Measurements from ENCODE around the gene INF2.
"Not testable (repeated sequence)": the region's sequence is repeated elsewhere in the genome, so short reads cannot be mapped to it uniquely, and the experiment has no call there.

Gene INF2

GRCh38 chr14:104656014-104656714 is 33.3 kb upstream of the INF2 start:
- in situ Hi-C loops (cut with MboI; ENCODE audit: low sequenced_read_pairs), result no loop called here

DNA sequence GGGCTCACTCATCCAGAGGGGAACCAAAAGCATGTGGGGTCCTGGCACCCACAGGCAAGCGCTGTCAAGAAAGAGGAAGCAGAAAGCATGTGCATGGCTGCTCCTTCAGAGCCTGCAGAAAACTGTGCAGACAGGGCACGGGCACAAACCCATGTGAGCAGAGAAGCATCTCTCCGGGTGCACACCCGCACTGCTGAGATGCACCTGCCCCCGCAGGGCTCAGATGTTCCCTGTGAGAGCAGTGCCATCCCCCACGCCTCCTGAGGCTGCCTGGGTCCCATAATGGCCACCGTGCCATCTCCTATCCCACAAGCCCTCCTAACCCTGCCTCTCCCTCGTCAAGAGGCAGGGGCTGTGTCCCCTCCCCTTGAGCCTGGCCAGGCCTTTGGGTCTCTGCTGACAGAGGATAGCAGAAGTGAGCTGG is 32.3 kb upstream of the INF2 start:
- in situ Hi-C loops (cut with MboI; ENCODE audit: low sequenced_read_pairs), result no loop called here

DNA sequence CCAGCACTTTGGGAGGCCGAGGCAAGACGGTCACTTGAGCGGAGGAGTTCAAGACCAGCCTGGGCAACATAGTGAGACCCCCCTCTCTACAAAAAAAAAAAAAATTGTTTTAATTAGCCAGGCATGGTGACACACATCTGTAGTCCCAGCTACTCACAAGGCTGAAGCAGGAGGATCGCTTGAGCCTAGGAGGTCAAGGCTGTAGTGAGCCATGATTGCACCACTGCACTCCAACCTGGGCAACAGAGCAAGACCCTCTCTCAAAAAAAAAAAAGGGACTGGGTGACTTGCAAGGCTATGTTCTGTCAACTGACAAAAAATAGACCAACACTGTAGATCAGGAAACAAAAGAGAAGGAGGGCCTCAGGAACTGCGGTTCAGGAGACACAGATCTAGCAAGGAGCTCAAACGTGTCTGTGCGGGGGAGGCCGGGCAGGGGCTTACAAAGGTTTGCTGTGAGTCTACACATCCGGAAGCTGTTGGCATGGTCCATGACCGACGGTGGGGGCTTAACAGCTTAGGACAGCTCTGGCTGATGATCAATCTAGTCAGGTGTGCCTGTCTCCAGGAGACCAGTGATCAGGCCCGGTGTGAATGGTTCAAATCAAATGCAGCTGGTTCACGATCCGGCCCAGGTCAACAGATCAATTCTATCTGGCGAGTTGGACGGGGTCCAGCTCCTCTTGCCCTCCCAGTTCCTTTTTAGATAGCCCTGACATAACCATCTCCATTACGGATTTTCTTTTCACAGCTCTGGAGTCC is 31.7 kb upstream of the INF2 start:
- in situ Hi-C loops (cut with MboI; ENCODE audit: low sequenced_read_pairs), result no loop called here

- in situ Hi-C loops (cut with MboI; ENCODE audit: low sequenced_read_pairs), result no loop called here
Observed at GRCh38 chr14:104658325-104658712, 31.1 kb upstream of the INF2 start.

GRCh38 chr14:104659146-104659545 is 30.3 kb upstream of the INF2 start:
- in situ Hi-C loops (cut with MboI; ENCODE audit: low sequenced_read_pairs), result no loop called here

- in situ Hi-C loops (cut with MboI; ENCODE audit: low sequenced_read_pairs), result no loop called here
Observed at GRCh38 chr14:104659764-104660523, 29.5 kb upstream of the INF2 start.

DNA sequence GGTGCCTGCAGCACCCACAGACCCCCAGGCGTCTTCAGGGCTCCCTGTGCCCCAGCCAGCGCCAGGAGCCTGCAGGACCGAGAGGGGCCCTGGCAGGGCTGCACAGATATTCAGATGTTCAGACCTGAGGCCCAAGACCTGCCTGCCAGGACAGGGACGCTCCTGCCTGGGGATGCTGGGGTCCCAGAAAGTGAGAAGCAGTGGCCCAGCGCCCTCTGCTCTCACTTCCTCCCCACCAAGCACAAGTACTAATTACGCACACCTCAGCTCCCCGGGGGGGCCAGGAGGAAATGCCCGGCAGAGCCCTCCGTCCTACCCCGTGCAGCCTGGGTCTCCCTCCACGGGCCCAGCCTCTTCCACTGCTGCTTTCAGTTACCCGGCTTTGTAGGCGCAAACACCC is 28.8 kb upstream of the INF2 start:
- in situ Hi-C loops (cut with MboI; ENCODE audit: low sequenced_read_pairs), result no loop called here

DNA sequence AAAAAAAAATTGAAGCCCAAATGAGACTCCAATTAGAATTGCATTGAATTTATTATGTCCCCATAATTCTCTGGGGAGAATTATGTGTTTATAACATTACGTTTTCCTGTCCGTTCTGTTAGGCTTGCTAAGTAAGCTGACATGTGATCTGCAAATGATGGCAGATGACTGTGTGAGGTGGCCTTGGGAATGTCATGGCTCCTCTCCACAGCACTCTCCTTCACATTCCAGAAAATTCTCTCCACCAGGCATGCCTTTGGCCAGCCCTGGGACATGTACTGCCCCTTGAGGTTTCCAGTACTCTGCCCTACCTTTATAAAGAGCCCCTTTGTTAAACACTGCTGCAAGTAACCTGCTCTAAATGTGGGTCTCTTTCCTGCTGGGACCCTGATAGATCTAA is 28.3 kb upstream of the INF2 start:
- in situ Hi-C loops (cut with MboI; ENCODE audit: low sequenced_read_pairs), result no loop called here

DNA sequence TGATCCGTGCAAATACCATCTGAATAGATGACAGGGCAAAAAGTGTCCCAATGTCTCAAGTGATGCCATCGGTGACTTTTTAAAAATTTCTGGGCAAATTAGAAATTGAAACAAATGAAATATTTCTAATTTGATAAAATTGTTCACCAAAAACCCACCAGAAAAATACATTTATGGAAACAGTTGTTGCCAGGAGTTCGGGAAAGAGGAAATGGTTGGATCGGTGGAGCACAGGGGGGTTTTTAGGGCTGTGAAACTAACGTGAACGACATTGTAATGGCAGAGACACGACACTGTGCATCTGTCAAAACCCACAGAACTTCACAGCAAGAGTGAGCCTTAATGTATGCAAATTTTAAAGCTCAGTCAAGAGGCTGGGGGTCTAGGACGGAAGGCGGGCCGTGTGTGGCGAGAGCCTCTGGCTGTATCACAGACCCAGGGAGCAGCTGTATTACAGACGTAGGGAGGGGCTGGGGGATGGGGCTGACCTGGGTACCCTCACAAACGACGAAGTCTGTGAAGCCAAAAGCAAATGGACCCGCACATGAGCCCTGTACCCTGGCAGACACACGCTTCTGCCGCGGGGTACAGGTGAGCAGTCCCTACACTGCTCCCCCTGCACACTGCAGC is 27.8 kb upstream of the INF2 start:
- in situ Hi-C loops (cut with MboI; ENCODE audit: low sequenced_read_pairs), result not testable (repeated sequence)

DNA sequence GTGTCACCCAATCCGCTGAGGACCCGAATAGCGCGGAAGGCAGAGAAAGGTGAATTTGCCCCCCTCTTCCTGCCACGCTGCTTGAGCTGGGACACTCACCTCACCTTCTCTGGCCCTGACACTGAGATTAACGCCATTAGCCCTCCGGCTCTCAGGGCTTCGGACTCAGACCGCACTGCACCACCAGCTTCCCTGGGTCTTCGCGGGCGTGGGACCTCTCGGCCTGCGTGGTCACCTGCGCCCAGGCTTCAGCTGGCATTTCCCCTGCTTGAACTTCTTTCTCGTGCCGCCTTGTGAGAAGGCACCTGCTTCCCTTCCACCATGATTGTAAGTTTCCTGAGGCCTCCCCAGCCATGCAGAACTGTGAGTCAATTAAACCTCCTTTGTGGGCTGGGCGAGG is 26.9 kb upstream of the INF2 start:
- in situ Hi-C loops (cut with MboI; ENCODE audit: low sequenced_read_pairs), result not testable (repeated sequence)

- in situ Hi-C loops (cut with MboI; ENCODE audit: low sequenced_read_pairs), result no loop called here
Observed at GRCh38 chr14:104664107-104664506, 25.3 kb upstream of the INF2 start.

DNA sequence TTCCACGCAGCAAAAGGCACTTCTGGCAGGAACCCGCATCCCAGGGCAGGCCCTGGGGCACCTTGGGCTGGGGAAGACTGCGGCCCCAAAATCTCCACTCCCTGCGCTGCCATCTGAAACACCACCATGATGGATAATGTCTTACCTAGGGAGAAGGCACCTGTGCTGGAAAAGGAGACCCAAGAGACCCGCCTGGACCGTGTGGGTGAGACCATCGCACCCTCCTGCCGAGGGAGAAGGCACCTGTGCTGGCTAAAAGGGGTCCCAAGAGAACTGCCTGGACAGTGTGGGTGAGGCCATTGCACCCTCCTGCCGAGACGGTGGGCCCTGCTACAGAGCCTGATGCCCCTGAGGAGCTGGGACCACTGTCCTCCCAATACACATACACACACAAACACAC is 24.8 kb upstream of the INF2 start:
- in situ Hi-C loops (cut with MboI; ENCODE audit: low sequenced_read_pairs), result no loop called here

- in situ Hi-C loops (cut with MboI; ENCODE audit: low sequenced_read_pairs), result no loop called here
Observed at GRCh38 chr14:104665114-104665656, 24.2 kb upstream of the INF2 start.

DNA sequence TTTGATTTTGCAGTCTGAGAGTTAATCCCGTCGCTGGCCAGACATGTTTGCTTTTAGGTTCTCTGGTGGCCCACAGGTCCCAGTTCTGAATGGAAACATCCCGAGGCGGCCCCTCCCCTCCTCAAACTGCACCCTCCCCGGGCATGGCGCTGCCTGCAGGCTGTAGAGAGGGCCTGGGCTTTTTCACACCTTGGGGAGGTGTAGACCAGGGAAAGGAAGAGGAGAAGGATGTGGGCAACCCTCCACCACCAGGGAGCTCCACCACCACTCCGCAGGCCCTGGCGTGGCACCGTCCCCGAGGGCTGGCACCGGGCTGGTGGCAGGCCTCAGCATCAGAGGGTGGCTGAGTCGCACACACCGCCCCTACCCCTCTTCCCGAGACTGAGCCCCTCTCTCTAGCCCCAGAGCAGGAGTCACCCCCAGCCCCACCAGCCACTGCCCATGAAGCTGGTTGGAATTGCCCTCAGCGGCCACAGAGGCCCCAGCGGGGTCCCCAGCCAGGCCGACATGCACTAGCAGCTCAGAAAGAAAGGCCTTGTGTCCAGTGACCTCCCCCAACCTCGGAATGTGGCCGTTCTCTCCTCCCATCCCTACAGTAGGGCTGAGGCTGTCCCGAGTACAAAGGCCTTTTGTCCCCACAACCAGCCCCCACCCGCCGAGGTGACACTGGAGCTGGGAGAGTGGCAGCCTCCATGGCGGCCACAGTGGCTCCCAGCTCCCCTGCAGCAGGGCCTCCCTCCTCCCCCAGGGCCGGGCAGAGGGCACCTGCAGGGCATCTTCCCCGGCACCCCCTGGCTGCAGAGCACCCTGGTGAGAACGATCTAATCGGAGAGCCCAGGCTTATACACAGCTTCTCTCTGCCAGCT is 23.5 kb upstream of the INF2 start:
- in situ Hi-C loops (cut with MboI; ENCODE audit: low sequenced_read_pairs), result no loop called here

- in situ Hi-C loops (cut with MboI; ENCODE audit: low sequenced_read_pairs), result not testable (repeated sequence)
Observed at GRCh38 chr14:104666523-104666895, 22.9 kb upstream of the INF2 start.

GRCh38 chr14:104666981-104667380 is 22.4 kb upstream of the INF2 start:
- in situ Hi-C loops (cut with MboI; ENCODE audit: low sequenced_read_pairs), result no loop called here

- in situ Hi-C loops (cut with MboI; ENCODE audit: low sequenced_read_pairs), result no loop called here
Observed at GRCh38 chr14:104669697-104670096, 19.7 kb upstream of the INF2 start.

GRCh38 chr14:104671330-104671977 is 18.0 kb upstream of the INF2 start:
- in situ Hi-C loops (cut with MboI; ENCODE audit: low sequenced_read_pairs), result not testable (repeated sequence)

GRCh38 chr14:104672119-104672518 is 17.3 kb upstream of the INF2 start:
- in situ Hi-C loops (cut with MboI; ENCODE audit: low sequenced_read_pairs), result not testable (repeated sequence)

DNA sequence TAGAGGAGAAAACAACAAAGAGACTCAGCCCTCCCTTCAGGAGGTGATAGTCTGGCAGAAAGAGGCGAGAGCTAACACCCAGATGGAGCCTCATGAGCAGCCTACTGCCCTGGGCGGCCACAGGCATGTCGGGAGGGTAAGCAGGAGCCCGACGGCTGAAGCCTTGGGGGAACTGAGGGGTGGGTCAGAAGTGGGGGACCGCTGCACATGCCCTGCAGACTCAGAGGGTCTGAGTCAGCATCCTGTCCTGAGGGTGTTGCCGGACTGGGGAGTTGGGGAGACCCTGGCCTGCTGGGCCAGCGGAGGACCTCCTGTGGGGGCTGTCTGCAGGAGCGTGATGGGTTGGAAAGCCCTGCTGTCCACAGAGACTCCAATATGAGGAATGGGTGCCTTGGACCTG is 15.9 kb upstream of the INF2 start:
- in situ Hi-C loops (cut with MboI; ENCODE audit: low sequenced_read_pairs), result no loop called here

All from HL-60/S4 treated with retinoic acid at 250 ng/mL for 4 days and 3 days (cell line).